SK-N-SH (cell line): ENCODE results near the gene SMIM36. TPM values are rescaled to one million over a fixed set of nuclear protein-coding genes. Genes with fewer than 3 reads are reported as not detected.

Source experiments
- CTCF ChIA-PET: fragments of 300-600, 350-600 bp; formaldehyde crosslinking; extraction: SDS; loops from one replicate; lab custom pipeline; 2021; lab: Yijun Ruan, JAX
- POLR2A ChIA-PET: fragments of 350-600 bp; sonication (Branson Sonifier 250); formaldehyde crosslinking; extraction: SDS; loops from one replicate; lab custom pipeline; 2020; ENCODE audit warnings: antibody characterized with exemption, inconsistent platforms; lab: Yijun Ruan, JAX
- DNase-seq: peaks from one replicate; pipeline ENCODE4 v3.0.0; 2012
- H2AFZ ChIP-seq: fragments of 200-600 bp; sonication (generic); 2 replicates; pipeline ENCODE4 v1.8.1; 2016; ENCODE audit warnings: antibody characterized with exemption, mild to moderate bottlenecking, low read depth
- H3F3A ChIP-seq: fragments of 200-600 bp; sonication (generic); replicated peaks from 2 replicates; pipeline ENCODE3; 2016; ENCODE audit warnings: antibody characterized with exemption, mild to moderate bottlenecking; ENCODE audit not compliant: insufficient read depth
- H3K27ac ChIP-seq, 2 experiments: fragments of 200-500 bp in 1 of 2; fragments of 200-600 bp in 1 of 2; sonication (Bioruptor generic) in 1 of 2; sonication (generic), shearing (Covaris generic) in 1 of 2; 2 replicates each; pipeline versions ENCODE4 v1.5.1 to v1.6.1; 2014 to 2016; ENCODE audit warnings: low read depth in 2 of 2, inconsistent platforms in 1 of 2, low read length in 1 of 2, mild to moderate bottlenecking in 1 of 2, mixed read lengths in 1 of 2
- H3K27me3 ChIP-seq: fragments of 200-600 bp; sonication (generic), shearing (Covaris generic); 2 replicates; pipeline ENCODE4 v1.6.1; 2016; ENCODE audit warnings: mixed run types; ENCODE audit not compliant: insufficient read depth
- H3K36me3 ChIP-seq, 2 experiments: fragments of 200-500 bp in 1 of 2; fragments of 200-600 bp in 1 of 2; sonication (Bioruptor generic) in 1 of 2; sonication (generic) in 1 of 2; replicated peaks in 1 of 2; 2 replicates each; pipeline versions ENCODE3 to v1.5.1; 2014 to 2016; ENCODE audit warnings: low read length in 1 of 2, mild to moderate bottlenecking in 1 of 2; ENCODE audit not compliant: insufficient read depth in 2 of 2, control insufficient read depth in 1 of 2
- H3K4me1 ChIP-seq, 2 experiments: fragments of 200-500 bp in 1 of 2; fragments of 200-600 bp in 1 of 2; sonication (Bioruptor generic) in 1 of 2; sonication (generic), shearing (Covaris generic) in 1 of 2; 2 replicates each; pipeline versions ENCODE4 v1.5.1 to v1.6.1; 2014 to 2016; ENCODE audit warnings: low read depth in 1 of 2, low read length in 1 of 2, mixed run types in 1 of 2; ENCODE audit not compliant: insufficient read depth in 2 of 2, control insufficient read depth in 1 of 2
- H3K4me2 ChIP-seq: fragments of 200-600 bp; sonication (generic), shearing (Covaris generic); 2 replicates; pipeline ENCODE4 v1.6.1; 2017; ENCODE audit warnings: mixed run types
- H3K4me3 ChIP-seq, 2 experiments: fragments of 200-500 bp in 1 of 2; fragments of 200-600 bp in 1 of 2; sonication (Bioruptor generic) in 1 of 2; sonication (generic), shearing (Covaris generic) in 1 of 2; 2 replicates each; pipeline versions ENCODE4 v1.5.1 to v1.8.1; 2014 to 2016; ENCODE audit warnings: low read depth in 2 of 2, inconsistent platforms in 1 of 2, low read length in 1 of 2, mild to moderate bottlenecking in 1 of 2, mixed read lengths in 1 of 2, moderate library complexity in 1 of 2
- H3K79me2 ChIP-seq: fragments of 200-600 bp; sonication (generic); 2 replicates; pipeline ENCODE4 v1.8.1; 2017; ENCODE audit warnings: mild to moderate bottlenecking; ENCODE audit not compliant: insufficient read depth
- H3K9ac ChIP-seq: fragments of 200-600 bp; sonication (generic); 2 replicates; pipeline ENCODE4 v1.6.1; 2017; ENCODE audit warnings: mixed run types
- H3K9me2 ChIP-seq: fragments of 200-600 bp; sonication (generic); 2 replicates; pipeline ENCODE4 v1.6.1; 2017; ENCODE audit warnings: mixed run types
- H3K9me3 ChIP-seq: fragments of 200-600 bp; sonication (generic); 2 replicates; pipeline ENCODE4 v1.6.1; 2017; ENCODE audit warnings: mixed run types, mild to moderate bottlenecking, moderate library complexity
- H4K20me1 ChIP-seq: fragments of 200-600 bp; sonication (generic); 2 replicates; pipeline ENCODE4 v1.6.1; 2017; ENCODE audit warnings: mild to moderate bottlenecking, mixed run types; ENCODE audit not compliant: insufficient read depth
- CHD2 ChIP-seq: fragments of 150-350 bp; IDR thresholded peaks from 2 replicates; pipeline ENCODE4 v1.6.1; 2018; ENCODE audit warnings: low read length; ENCODE audit not compliant: partially characterized antibody
- CTCF ChIP-seq: fragments of 200-600 bp; sonication (generic); IDR thresholded peaks from 2 replicates; pipeline ENCODE4 v1.6.1; 2017; ENCODE audit warnings: antibody characterized with exemption, mild to moderate bottlenecking, moderate library complexity
- EP300 ChIP-seq, 2 experiments: IDR thresholded peaks; 2 replicates each; pipeline versions ENCODE4 v1.4.0 to v1.6.1; 2012; ENCODE audit warnings: borderline replicate concordance in 1 of 2, low read depth in 1 of 2, low read length in 1 of 2
- EZH2phosphoT487 ChIP-seq: fragments of 200-600 bp; sonication (generic); IDR thresholded peaks from 2 replicates; pipeline ENCODE4 v1.6.1; 2017; ENCODE audit warnings: low read depth, mixed run types, mild to moderate bottlenecking, antibody characterized with exemption, moderate library complexity, borderline replicate concordance
- GABPA ChIP-seq: IDR thresholded peaks from 2 replicates; pipeline ENCODE4 v1.4.0; 2012; ENCODE audit warnings: low read depth, mild to moderate bottlenecking
- GATA2 ChIP-seq: sonication (generic); formaldehyde crosslinking; IDR thresholded peaks from 2 replicates; pipeline ENCODE4 v1.5.0; 2020; ENCODE audit warnings: mild to moderate bottlenecking, missing genetic modification reagents
- IRF3 ChIP-seq: fragments of 150-350 bp; IDR thresholded peaks from 2 replicates; pipeline ENCODE4 v1.6.1; 2016; ENCODE audit warnings: mild to moderate bottlenecking, low read depth, low read length
- POLR2AphosphoS5 ChIP-seq: IDR thresholded peaks from 2 replicates; pipeline ENCODE4 v1.6.1; 2012; ENCODE audit warnings: low read depth, low read length
- RAD21 ChIP-seq: IDR thresholded peaks from 2 replicates; pipeline ENCODE4 v1.6.1; 2012; ENCODE audit warnings: mild to moderate bottlenecking, low read length
- RCOR1 ChIP-seq: fragments of 150-350 bp; IDR thresholded peaks from 2 replicates; pipeline ENCODE4 v1.6.1; 2017; ENCODE audit warnings: antibody characterized with exemption, low read length
- REST ChIP-seq: IDR thresholded peaks from 2 replicates; pipeline ENCODE4 v1.6.1; 2012; ENCODE audit warnings: mild to moderate bottlenecking, low read depth, low read length, moderate library complexity
- TEAD4 ChIP-seq: IDR thresholded peaks from 2 replicates; pipeline ENCODE4 v1.4.0; 2012; ENCODE audit warnings: mild to moderate bottlenecking, borderline replicate concordance; ENCODE audit not compliant: insufficient read depth
- USF2 ChIP-seq: fragments of 150-350 bp; IDR thresholded peaks from 2 replicates; pipeline ENCODE4 v1.6.1; 2017; ENCODE audit warnings: antibody characterized with exemption, low read length, low read depth, borderline replicate concordance
- WGBS: methylation state at CpG from one replicate; pipeline ENCODE4 v1.1.6; 2017; ENCODE audit warnings: low lambda C conversion rate; 5-methylcytosine and 5-hydroxymethylcytosine counted together
- polyA plus RNA-seq, 3 experiments: library from polyadenylated mRNA; depleted of rRNA; stranded (reverse); fragments of >200 nt; gene quantifications; 2 replicates each; pipeline ENCODE4 v1.2.3, GENCODE V29; 2012

Gene SMIM36
- polyA plus RNA-seq, 1 of the 3 experiments (the other 2 are of a cell fraction), result not detected

- WGBS, result 96% methylated on average over 4 of the region's 4 CpGs
- POLR2A ChIA-PET, result interaction anchor here (1.5 kb wide), 1 partner anchor 15 kb away, joined by 3 read pairs; the partner anchor contains the start of gene MMD
- Histone ChIP-seq H3K27me3 (no peaks in the 10 kb centered on the region), H3K4me1 (peaks cover 0 to 34% of the 10 kb centered on the region in 2 experiments; a peak in 3 of 4 replicates), H3K4me3 (no peak overlapping the region), H3K27ac (peak overlapping the region in 1 of 2 experiments; percentile 40; a peak in 2 of 4 replicates), H3K4me2 (no peak overlapping the region), H2AFZ (no peak overlapping the region), H3K9ac (no peak overlapping the region), H3K9me3 (no peaks in the 10 kb centered on the region), H3K36me3 (no peaks in the 10 kb centered on the region), H4K20me1 (no peaks in the 10 kb centered on the region), H3F3A (no peaks in the 10 kb centered on the region), H3K79me2 (no peaks in the 10 kb centered on the region), H3K9me2 (no peaks in the 10 kb centered on the region)
- DNase-seq, result peak; percentile 34
- TF ChIP-seq POLR2AphosphoS5, result no peak
- peak; percentile 25 for TF ChIP-seq CHD2
- TF ChIP-seq USF2, result no peak
- TF ChIP-seq EP300 (IDR thresholded peaks at IDR 0.05; ENCODE audit: borderline replicate concordance in 1 of 2, low read depth in 1 of 2, low read length in 1 of 2), result peak in 1 of 2 experiments; percentile 50; a peak in 1 of 4 replicates
- TF ChIP-seq REST, result no peak
- no peak for TF ChIP-seq IRF3
- TF ChIP-seq CTCF, result no peak
- TF ChIP-seq RCOR1, result peak; percentile 74; the same call in 1 of the 2 replicates
- peak; percentile 64 for TF ChIP-seq GATA2 (CRISPR knock-in tag)
- no peak for TF ChIP-seq RAD21
- no peak for TF ChIP-seq EZH2phosphoT487
- TF ChIP-seq TEAD4, result no peak
- TF ChIP-seq GABPA, result no peak
- CTCF ChIA-PET, result interaction anchor here (0.6 to 2.0 kb wide), 4 partner anchors 78 to 1587 kb away, joined by 3 to 8 read pairs (median 5); no protein-coding TSS in a partner anchor
Observed at GRCh38 chr17:55436224-55437158, 74.8 kb downstream of the SMIM36 start.
